Bone marrow (tissue), 2 donors: ENCODE measurements around the gene STOM.
"Not testable (repeated sequence)": the region's sequence is repeated elsewhere in the genome, so short reads cannot be mapped to it uniquely, and the experiment has no call there.

Experiments
- DNase-seq, 2 donors: peaks; one replicate each; lab custom pipeline; 2025; lab: John Stamatoyannopoulos, UW

Gene STOM

GRCh38 chr9:121369595-121370265 is at the start of gene STOM:
TSS of gene STOM (minus strand) at chr9:121370250. CDS start at chr9:121370187, 63 bp downstream.
- peak; percentile 72 to 92 for DNase-seq

- DNase-seq, result no peak
Measured at GRCh38 chr9:121411993-121412392, 41.9 kb upstream of the STOM start.

- no peak for DNase-seq
Measured at GRCh38 chr9:121405899-121406298, 35.8 kb upstream of the STOM start.

GRCh38 chr9:121404906-121405305 is 34.9 kb upstream of the STOM start:
- no peak for DNase-seq

GRCh38 chr9:121399883-121400607 is 30.0 kb upstream of the STOM start:
- DNase-seq, result peak in 1 of 2 donors; percentile 79

- no peak for DNase-seq
Measured at GRCh38 chr9:121399126-121399882, 29.3 kb upstream of the STOM start.

- peak in 1 of 2 donors; percentile 38 for DNase-seq
Measured at GRCh38 chr9:121398374-121398773, 28.3 kb upstream of the STOM start.

- not testable (repeated sequence) for DNase-seq
Measured at GRCh38 chr9:121397277-121397676, 27.2 kb upstream of the STOM start.

GRCh38 chr9:121395558-121395957 is 25.5 kb upstream of the STOM start:
- no peak for DNase-seq

- DNase-seq, result peak in 1 of 2 donors; percentile 31
Measured at GRCh38 chr9:121394292-121394691, 24.2 kb upstream of the STOM start.

GRCh38 chr9:121393318-121393717 is 23.3 kb upstream of the STOM start:
- DNase-seq, result peak in 1 of 2 donors; percentile 23

GRCh38 chr9:121390372-121390771 is 20.3 kb upstream of the STOM start:
- DNase-seq, result no peak

- DNase-seq, result no peak
Measured at GRCh38 chr9:121388140-121388905, 18.3 kb upstream of the STOM start.

- DNase-seq, result no peak
Measured at GRCh38 chr9:121386442-121387175, 16.6 kb upstream of the STOM start.

GRCh38 chr9:121383715-121384114 is 13.7 kb upstream of the STOM start:
- peak in 1 of 2 donors; percentile 20 for DNase-seq

- DNase-seq, result no peak
Measured at GRCh38 chr9:121380846-121381245, 10.8 kb upstream of the STOM start.

- DNase-seq, result peak in 1 of 2 donors; percentile 46
Measured at GRCh38 chr9:121376214-121376830, 6.3 kb upstream of the STOM start.

GRCh38 chr9:121373011-121373729 is 3.1 kb upstream of the STOM start:
- no peak for DNase-seq

- no peak for DNase-seq
Measured at GRCh38 chr9:121372239-121373010, 2.4 kb upstream of the STOM start.
